Duodenal mucosa (tissue), 2 donors: ENCODE measurements around the gene OR10H4.
"Not testable (repeated sequence)": the region's sequence is repeated elsewhere in the genome, so short reads cannot be mapped to it uniquely, and the experiment has no call there.

Experiments
- H3K27ac ChIP-seq: one replicate; pipeline ENCODE4 v1.7.0; 2013; ENCODE audit warnings: low read depth, low read length
- H3K27me3 ChIP-seq, 2 donors: one replicate each; pipeline ENCODE4 v1.7.0; 2013; ENCODE audit warnings: low read length in 2 of 2, control low read depth in 1 of 2; ENCODE audit not compliant: insufficient read depth in 2 of 2, control insufficient read depth in 1 of 2
- H3K36me3 ChIP-seq, 2 donors: one replicate each; pipeline ENCODE4 v1.7.0; 2013; ENCODE audit warnings: low read length in 2 of 2, control low read depth in 1 of 2; ENCODE audit not compliant: insufficient read depth in 2 of 2, control insufficient read depth in 1 of 2
- H3K4me1 ChIP-seq, 2 donors: one replicate each; pipeline ENCODE4 v1.7.0; 2013; ENCODE audit warnings: low read length in 2 of 2, control low read depth in 1 of 2; ENCODE audit not compliant: insufficient read depth in 2 of 2, control insufficient read depth in 1 of 2
- H3K4me3 ChIP-seq, 2 donors: one replicate each; pipeline ENCODE4 v1.7.0; 2013; ENCODE audit warnings: low read length in 2 of 2, low read depth in 1 of 2
- H3K9ac ChIP-seq, 2 donors: one replicate each; pipeline ENCODE4 v1.7.0; 2013; ENCODE audit warnings: low read length in 2 of 2, low read depth in 1 of 2
- H3K9me3 ChIP-seq, 2 donors: one replicate each; pipeline ENCODE4 v1.7.0; 2013; ENCODE audit warnings: low read length in 2 of 2, control low read depth in 1 of 2; ENCODE audit not compliant: control insufficient read depth in 1 of 2

OR10H4 gene, protein sequence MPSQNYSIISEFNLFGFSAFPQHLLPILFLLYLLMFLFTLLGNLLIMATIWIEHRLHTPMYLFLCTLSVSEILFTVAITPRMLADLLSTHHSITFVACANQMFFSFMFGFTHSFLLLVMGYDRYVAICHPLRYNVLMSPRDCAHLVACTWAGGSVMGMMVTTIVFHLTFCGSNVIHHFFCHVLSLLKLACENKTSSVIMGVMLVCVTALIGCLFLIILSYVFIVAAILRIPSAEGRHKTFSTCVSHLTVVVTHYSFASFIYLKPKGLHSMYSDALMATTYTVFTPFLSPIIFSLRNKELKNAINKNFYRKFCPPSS

DNA sequence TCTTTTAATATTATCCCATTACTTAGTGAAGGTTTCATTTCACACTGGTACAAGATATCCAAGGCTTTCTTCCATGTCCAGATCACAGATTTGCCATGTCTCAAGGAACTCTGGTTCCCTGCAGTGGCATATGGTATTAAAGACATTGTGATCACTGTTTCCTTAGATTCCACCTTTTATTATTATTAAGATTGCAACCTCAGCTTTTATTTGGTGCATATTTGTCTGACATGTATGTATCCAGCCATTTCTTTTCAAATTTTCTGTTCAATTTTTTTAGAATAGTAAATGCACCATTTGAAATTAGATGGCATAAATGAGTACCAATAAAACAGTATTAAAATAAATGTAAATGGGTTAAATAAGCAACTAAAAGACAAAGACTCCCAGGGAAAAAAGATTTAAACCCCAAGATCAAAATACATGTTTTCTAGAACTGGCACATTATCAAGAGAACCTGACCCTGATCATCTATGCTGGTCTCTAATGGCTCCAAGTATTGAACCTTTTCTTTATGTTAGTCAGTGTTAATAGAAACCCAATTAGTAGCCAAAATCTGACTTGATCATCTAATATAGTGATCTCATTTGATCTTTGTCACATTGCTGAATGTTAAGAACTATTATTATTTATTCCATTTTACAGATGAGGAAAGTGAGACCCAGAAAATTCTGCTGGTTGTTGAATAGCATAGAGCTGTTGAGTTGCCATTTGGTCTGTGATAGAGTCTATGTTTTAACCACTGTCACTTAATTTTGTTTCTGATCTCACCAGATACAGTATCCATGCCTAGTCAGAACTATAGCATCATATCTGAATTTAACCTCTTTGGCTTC, at the start of gene OR10H4:
Gene OR10H4, plus strand, starts transcription at position 786 of the 836 bp plus-strand sequence. Its CDS starts 0 bp downstream, at position 786.
- H3K27ac ChIP-seq, result no peak within 1 kb of the TSS
- no peak within 1 kb of the TSS for H3K4me3 ChIP-seq

DNA sequence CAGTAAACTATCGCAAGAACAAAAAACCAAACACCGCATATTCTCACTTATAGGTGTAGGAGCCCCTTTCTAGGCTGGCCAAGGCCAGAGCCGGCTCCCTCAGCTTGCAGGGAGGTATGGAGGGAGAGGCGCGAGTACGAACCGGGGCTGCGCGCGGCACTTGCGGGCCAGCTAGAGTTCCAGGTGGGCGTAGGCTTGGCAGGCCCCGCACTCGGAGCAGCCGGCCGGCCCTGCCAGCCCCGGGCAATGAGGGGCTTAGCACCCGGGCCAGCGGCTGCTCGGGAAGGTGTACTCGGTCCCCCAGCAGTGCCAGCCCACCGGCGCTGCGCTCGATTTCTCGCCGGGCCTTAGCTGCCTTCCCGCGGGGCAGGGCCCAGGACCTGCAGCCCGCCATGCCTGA, 49.2 kb upstream of the OR10H4 start:
- H3K9ac ChIP-seq, H3K27ac ChIP-seq, H3K4me3 ChIP-seq, H3K27me3 ChIP-seq, H3K4me1 ChIP-seq, H3K9me3 ChIP-seq, H3K36me3 ChIP-seq: not testable (repeated sequence)

More for the DNA sequence above, at the start of gene OR10H4:
- H3K36me3 ChIP-seq, result no peaks in the 10 kb centered on the region
- no peak within 1 kb of the TSS for H3K9ac ChIP-seq
- H3K9me3 ChIP-seq, result peaks cover 11 to 14% of the 10 kb centered on the region in 2 donors
- peaks cover 0 to 6% of the 10 kb centered on the region in 2 donors for H3K27me3 ChIP-seq
- H3K4me1 ChIP-seq, result no peaks in the 10 kb centered on the region

- H3K4me3 ChIP-seq, H3K36me3 ChIP-seq, H3K9me3 ChIP-seq, H3K27ac ChIP-seq, H3K9ac ChIP-seq, H3K4me1 ChIP-seq, H3K27me3 ChIP-seq: not testable (repeated sequence)
Measured at GRCh38 chr19:15900032-15900431, 48.8 kb upstream of the OR10H4 start.

DNA sequence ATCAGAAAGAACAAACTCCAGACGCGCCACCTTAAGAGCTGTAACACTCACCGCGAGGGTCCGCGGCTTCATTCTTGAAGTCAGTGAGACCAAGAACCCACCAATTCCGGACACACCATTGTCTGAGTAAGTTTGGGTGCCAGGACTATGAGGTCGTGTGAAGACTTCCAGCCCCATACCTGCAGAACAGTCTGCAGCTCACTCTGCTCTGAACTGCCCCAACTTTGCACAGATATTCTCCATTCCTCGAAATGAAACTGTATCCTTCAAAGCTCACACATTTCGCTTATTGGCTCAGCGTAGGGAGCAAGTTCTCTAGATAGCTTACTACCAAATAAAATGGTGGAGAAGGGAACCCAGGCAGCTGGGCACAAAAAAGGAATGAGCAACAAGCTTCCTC, 48.3 kb upstream of the OR10H4 start:
- Histone ChIP-seq H3K4me1 (peaks cover 6% of the 10 kb centered on the region in 2 donors), H3K4me3 (no peak overlapping the region), H3K27me3 (no peaks in the 10 kb centered on the region), H3K27ac (no peak overlapping the region), H3K9me3 (no peaks in the 10 kb centered on the region), H3K36me3 (no peaks in the 10 kb centered on the region), H3K9ac (no peak overlapping the region)

- no peak overlapping the region for H3K4me3 ChIP-seq
Measured at GRCh38 chr19:15902254-15902653, 46.6 kb upstream of the OR10H4 start.

DNA sequence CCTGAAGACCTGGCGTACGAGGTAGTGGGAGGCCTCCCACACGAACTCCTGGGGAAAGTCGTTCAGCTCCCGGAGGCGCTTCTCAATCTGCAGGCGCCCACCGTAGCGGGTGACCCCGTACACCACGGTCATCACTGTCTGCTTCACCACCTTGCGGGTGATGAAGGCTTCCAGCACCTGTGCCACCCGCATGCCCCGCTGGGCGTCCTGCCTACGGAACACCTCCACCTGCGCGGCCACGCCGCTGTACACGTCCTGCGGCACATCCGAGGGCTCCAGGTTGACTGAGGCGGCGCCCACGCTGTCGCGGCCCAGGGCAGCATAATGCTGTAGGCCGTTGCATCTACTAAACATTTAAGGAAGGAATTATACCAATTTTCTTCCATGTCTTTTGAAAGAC, 45.9 kb upstream of the OR10H4 start:
- H3K9ac ChIP-seq, H3K36me3 ChIP-seq, H3K9me3 ChIP-seq, H3K27ac ChIP-seq, H3K27me3 ChIP-seq, H3K4me3 ChIP-seq, H3K4me1 ChIP-seq: not testable (repeated sequence)

More at GRCh38 chr19:15902254-15902653, 46.6 kb upstream of the OR10H4 start:
- H3K9ac ChIP-seq, result no peak overlapping the region
- H3K27me3 ChIP-seq, result no peaks in the 10 kb centered on the region
- H3K9me3 ChIP-seq, result no peaks in the 10 kb centered on the region
- H3K36me3 ChIP-seq, result no peaks in the 10 kb centered on the region
- H3K27ac ChIP-seq, result no peak overlapping the region
- peaks cover 0 to 4% of the 10 kb centered on the region in 2 donors for H3K4me1 ChIP-seq

GRCh38 chr19:15905026-15905425, 43.8 kb upstream of the OR10H4 start:
- Histone ChIP-seq H3K4me1 (no peaks in the 10 kb centered on the region), H3K27me3 (no peaks in the 10 kb centered on the region), H3K9me3 (no peaks in the 10 kb centered on the region), H3K9ac (no peak overlapping the region), H3K36me3 (no peaks in the 10 kb centered on the region), H3K27ac (no peak overlapping the region), H3K4me3 (no peak overlapping the region)

DNA sequence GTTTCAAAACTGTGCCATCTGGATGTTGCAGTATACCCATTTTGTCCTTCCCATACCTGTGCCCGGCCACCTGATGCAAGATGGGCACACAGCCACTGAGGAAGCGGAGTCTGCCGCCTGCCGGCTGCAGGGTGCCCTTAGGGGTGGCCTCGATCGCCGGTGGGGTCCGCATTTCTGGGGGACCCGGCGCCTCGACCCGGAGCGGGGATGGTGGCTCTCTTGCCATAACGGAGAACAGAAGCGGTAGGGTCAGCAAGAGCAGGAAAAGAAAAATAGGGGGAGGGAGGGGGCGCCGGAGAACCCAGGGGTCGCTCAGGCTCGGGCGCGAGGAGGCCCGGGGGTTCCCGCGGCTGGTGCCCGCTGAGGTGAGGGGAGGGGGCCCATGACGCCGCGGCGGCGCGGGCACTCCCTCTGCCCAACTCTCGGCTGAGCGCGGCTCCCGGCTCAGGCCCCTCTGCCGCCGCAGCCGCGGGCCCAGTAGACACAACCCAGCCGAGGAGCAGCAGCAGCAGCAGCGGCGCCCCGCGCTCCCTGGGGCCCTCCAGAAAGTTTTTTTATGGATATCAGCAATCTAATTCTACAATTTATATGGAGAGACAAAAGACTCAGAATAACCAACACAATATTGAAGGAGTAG, 37.1 kb upstream of the OR10H4 start:
- Histone ChIP-seq H3K9me3 (peaks cover 5 to 7% of the 10 kb centered on the region in 2 donors), H3K4me3 (no peak overlapping the region), H3K4me1 (peaks cover 0 to 4% of the 10 kb centered on the region in 2 donors), H3K36me3 (no peaks in the 10 kb centered on the region), H3K27ac (no peak overlapping the region), H3K9ac (no peak overlapping the region), H3K27me3 (peaks cover 0 to 6% of the 10 kb centered on the region in 2 donors)

GRCh38 chr19:15913384-15913783, 35.4 kb upstream of the OR10H4 start:
- Histone ChIP-seq H3K9ac (no peak overlapping the region), H3K4me1 (peaks cover 0 to 4% of the 10 kb centered on the region in 2 donors), H3K27ac (no peak overlapping the region), H3K36me3 (no peaks in the 10 kb centered on the region), H3K27me3 (peaks cover 0 to 6% of the 10 kb centered on the region in 2 donors), H3K9me3 (peaks cover 5 to 7% of the 10 kb centered on the region in 2 donors), H3K4me3 (no peak overlapping the region)

GRCh38 chr19:15913830-15914229, 35.0 kb upstream of the OR10H4 start:
- Histone ChIP-seq H3K9me3 (peaks cover 5 to 7% of the 10 kb centered on the region in 2 donors), H3K4me1 (peaks cover 0 to 4% of the 10 kb centered on the region in 2 donors), H3K27ac (no peak overlapping the region), H3K27me3 (peaks cover 0 to 6% of the 10 kb centered on the region in 2 donors), H3K9ac (no peak overlapping the region), H3K36me3 (no peaks in the 10 kb centered on the region), H3K4me3 (no peak overlapping the region)
